ENCODE data around the gene NXPH1. TPM values are rescaled to one million over a fixed set of nuclear protein-coding genes. Genes with fewer than 3 reads are reported as not detected.
A peak's percentile ranks its signal among the peaks of the same experiment; 100 is the strongest.

NXPH1 gene
- total RNA-seq, 1 donor from 2014 or later = not detected

- Mint-ChIP-seq H3K27ac (no peak overlapping the region), H3K36me3 (ENCODE audit: low read depth) (no peaks in the 10 kb centered on the region), H3K4me1 (peaks cover 6% of the 10 kb centered on the region), H3K4me3 (no peak overlapping the region), H3K27me3 (peaks cover 67% of the 10 kb centered on the region), H3K9me3 (peaks cover 2% of the 10 kb centered on the region)
- intact Hi-C loops (cut with micrococcal nuclease) = no loop called here
- ChIA-PET POLR2A (no interaction called here), CTCF (no interaction called here)
- no peak for TF ChIP-seq CTCF (IDR thresholded peaks at IDR 0.05)
- DNase-seq (no peak), ATAC-seq (ENCODE audit: low read depth) (no peak)
Observed at GRCh38 chr7:8442051-8442813, 8.8 kb downstream of the NXPH1 start.

DNA sequence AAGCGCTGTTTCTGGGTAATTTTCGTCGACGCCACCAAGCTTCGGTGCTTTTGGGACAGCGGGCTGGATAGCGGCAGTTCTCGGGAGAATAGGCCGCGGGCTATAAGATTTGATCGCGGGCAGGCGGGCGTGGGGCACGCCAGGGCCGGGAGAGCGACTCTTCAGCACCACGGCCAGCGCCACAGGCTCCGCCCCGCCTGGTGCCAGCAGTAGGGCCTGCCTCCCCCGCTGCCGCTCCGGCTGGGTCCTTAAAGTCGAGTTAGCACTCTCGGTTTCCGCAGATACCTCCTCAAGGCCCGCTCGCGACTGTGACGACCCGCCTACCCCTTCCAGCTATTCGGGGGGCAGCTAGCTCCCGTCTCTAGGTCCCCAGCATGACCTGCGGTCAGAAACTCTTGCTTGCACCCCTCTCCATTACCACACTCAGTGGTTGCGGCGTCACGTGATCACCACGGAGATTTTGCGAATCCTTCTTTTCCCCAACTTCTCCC is 9.4 kb downstream of the NXPH1 start:
- ChIA-PET CTCF (no interaction called here), POLR2A (no interaction called here)
- H3K4me3 Mint-ChIP-seq = no peak overlapping the region
- no peak overlapping the region for H3K27ac Mint-ChIP-seq
- DNase-seq (no peak), ATAC-seq (ENCODE audit: low read depth) (peak; percentile 47)
- peaks cover 2% of the 10 kb centered on the region for H3K9me3 Mint-ChIP-seq
- peaks cover 6% of the 10 kb centered on the region for H3K4me1 Mint-ChIP-seq
- intact Hi-C loops (cut with micrococcal nuclease) = no loop called here
- H3K36me3 Mint-ChIP-seq (ENCODE audit: low read depth) = no peaks in the 10 kb centered on the region
- peaks cover 61% of the 10 kb centered on the region for H3K27me3 Mint-ChIP-seq
- no peak for TF ChIP-seq CTCF (IDR thresholded peaks at IDR 0.05)

DNA sequence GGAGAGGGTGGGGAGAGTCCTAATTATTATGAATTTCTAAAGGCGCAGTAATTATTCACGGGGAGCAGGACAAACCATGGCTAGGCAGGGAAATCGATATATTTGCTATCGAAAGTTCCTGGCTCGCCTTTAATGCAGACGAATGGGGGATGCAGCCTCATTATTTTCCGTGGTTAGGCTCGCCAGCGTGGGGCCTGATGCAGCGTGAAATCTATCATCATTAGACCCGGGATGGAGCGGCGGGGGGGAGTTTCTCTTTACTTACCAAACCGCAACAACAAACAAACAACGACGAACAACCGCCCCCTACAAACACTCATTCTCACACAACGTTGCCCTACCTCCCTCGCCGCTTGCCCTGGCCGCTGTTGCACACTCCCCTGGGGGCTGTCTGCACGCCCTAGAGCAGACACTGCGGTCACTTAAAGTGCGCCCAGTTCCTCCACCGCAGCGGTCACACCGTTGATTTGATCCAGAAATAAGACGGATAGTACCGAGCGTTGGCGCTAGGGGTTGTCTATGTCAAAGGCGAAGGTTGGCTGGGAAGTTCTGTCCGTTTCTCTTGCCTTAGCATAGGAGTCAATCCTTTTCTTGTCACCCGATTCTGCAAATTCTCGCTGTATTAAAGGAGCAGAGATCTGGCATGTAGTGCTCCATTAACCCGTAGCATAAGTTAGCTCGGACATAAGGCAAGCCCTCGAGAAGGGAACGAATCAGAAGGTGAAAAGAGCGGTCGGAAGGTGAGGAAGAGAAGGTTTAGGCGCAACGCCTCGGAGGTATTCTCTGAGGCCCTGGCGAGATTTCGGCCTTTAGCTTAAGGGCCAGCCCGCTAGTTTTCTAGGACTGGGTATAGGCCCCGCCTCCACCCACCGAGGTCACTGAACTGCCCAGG is 10.4 kb downstream of the NXPH1 start:
- Mint-ChIP-seq H3K4me3 (no peak overlapping the region), H3K27ac (no peak overlapping the region), H3K36me3 (ENCODE audit: low read depth) (no peaks in the 10 kb centered on the region), H3K4me1 (peaks cover 6% of the 10 kb centered on the region), H3K27me3 (peaks cover 54% of the 10 kb centered on the region), H3K9me3 (peaks cover 2% of the 10 kb centered on the region)
- DNase-seq (no peak), ATAC-seq (ENCODE audit: low read depth) (no peak)
- CTCF ChIA-PET = no interaction called here
- intact Hi-C loops (cut with micrococcal nuclease) = no loop called here
- no peak for TF ChIP-seq CTCF (IDR thresholded peaks at IDR 0.05)
- POLR2A ChIA-PET = no interaction called here

DNA sequence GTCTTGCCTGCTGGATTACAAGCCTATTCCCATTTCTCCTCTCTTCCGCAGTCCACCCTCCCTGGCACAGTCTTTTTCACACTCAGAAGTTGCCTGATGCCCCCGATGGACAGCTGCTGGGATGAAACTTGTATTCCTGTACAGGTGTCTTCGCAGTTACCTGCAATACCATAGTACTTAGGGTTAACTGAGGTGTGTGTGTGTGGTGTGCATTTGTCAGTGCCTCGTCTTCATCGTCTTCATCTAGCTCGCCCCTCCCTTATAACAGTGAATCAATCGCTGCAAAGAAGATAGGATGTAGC is 11.0 kb downstream of the NXPH1 start:
- no peak for DNase-seq
- Mint-ChIP-seq H3K27me3 (peaks cover 51% of the 10 kb centered on the region), H3K4me1 (peaks cover 6% of the 10 kb centered on the region), H3K27ac (no peak overlapping the region), H3K9me3 (peaks cover 2% of the 10 kb centered on the region), H3K4me3 (no peak overlapping the region), H3K36me3 (ENCODE audit: low read depth) (no peaks in the 10 kb centered on the region)
- CTCF ChIA-PET = no interaction called here
- POLR2A ChIA-PET = no interaction called here
- no peak for TF ChIP-seq CTCF (IDR thresholded peaks at IDR 0.05)
- ATAC-seq (ENCODE audit: low read depth) = no peak
- intact Hi-C loops (cut with micrococcal nuclease) = no loop called here

DNA sequence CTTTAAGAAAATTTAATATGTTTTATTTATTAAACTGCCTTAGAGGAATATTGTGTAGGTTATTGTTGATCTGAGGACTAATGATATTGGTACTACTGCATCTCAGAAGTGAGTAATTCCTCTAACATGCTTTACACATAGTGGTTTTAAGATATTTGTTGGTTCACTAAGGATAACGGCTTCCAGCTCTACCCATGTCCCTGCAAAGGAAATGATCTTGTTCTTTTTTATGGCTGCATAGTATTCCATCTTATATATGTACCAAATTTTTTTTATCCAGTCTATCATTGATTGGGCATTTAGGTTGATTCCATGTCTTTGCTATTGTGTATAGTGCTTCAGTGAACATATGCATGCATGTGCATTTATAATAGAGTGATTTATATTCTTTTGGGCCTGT is 20.1 kb downstream of the NXPH1 start:
- no peak for TF ChIP-seq CTCF (IDR thresholded peaks at IDR 0.05)
- Mint-ChIP-seq H3K27ac (no peak overlapping the region), H3K36me3 (ENCODE audit: low read depth) (no peaks in the 10 kb centered on the region), H3K9me3 (peaks cover 4% of the 10 kb centered on the region), H3K4me3 (no peak overlapping the region), H3K4me1 (no peaks in the 10 kb centered on the region), H3K27me3 (no peaks in the 10 kb centered on the region)
- intact Hi-C loops (cut with micrococcal nuclease) = no loop called here
- DNase-seq (no peak), ATAC-seq (ENCODE audit: low read depth) (no peak)
- POLR2A ChIA-PET = no interaction called here
- CTCF ChIA-PET = no interaction called here
